OCI-LY3 (cell line): Measurements from ENCODE around the gene EPX.

ENCODE experiments used
- H2AFZ ChIP-seq: fragments of 200-600, 300-600 bp; shearing (Covaris generic); 2 replicates; pipeline ENCODE4 v1.6.0; 2014; ENCODE audit warnings: antibody characterized with exemption, low read depth, low read length
- H3K27ac ChIP-seq: fragments of 200-600, 300-600 bp; sonication (generic); 2 replicates; pipeline ENCODE4 v1.5.1; 2014; ENCODE audit warnings: mild to moderate bottlenecking, low read length, moderate library complexity, mixed read lengths
- H3K27me3 ChIP-seq: fragments of 200-600, 300-600 bp; sonication (generic); 2 replicates; pipeline ENCODE4 v1.6.1; 2014; ENCODE audit warnings: low read depth, low read length, mixed read lengths
- H3K36me3 ChIP-seq: fragments of 200-600, 300-600 bp; sonication (generic); replicated peaks from 2 replicates; pipeline ENCODE3; 2014; ENCODE audit warnings: low read depth, low read length, mixed read lengths
- H3K4me1 ChIP-seq: fragments of 300-600, 200-600 bp; sonication (generic); 2 replicates; pipeline ENCODE4 v1.6.1; 2014; ENCODE audit warnings: low read length, mixed read lengths
- H3K4me2 ChIP-seq: fragments of 200-600, 300-600 bp; sonication (generic); 2 replicates; pipeline ENCODE4 v1.6.1; 2014; ENCODE audit warnings: low read length, mixed read lengths
- H3K4me3 ChIP-seq: fragments of 300-600, 200-600 bp; sonication (generic); 2 replicates; pipeline ENCODE4 v1.5.1; 2014; ENCODE audit warnings: antibody characterized with exemption, mild to moderate bottlenecking, low read length, moderate library complexity
- H3K79me2 ChIP-seq: fragments of 300-600, 200-600 bp; shearing (Covaris generic); 2 replicates; pipeline ENCODE4 v1.6.1; 2014; ENCODE audit warnings: mild to moderate bottlenecking, low read length, mixed read lengths
- H3K9ac ChIP-seq: fragments of 300-600, 200-600 bp; shearing (Covaris generic); 2 replicates; pipeline ENCODE4 v1.6.0; 2014; ENCODE audit warnings: mild to moderate bottlenecking, low read length, moderate library complexity
- H3K9me3 ChIP-seq: fragments of 200-600, 300-600 bp; shearing (Covaris generic); 2 replicates; pipeline ENCODE4 v1.6.1; 2014; ENCODE audit warnings: low read length, mixed read lengths; ENCODE audit not compliant: insufficient read depth
- H4K20me1 ChIP-seq: fragments of 200-600, 300-600 bp; sonication (generic); 2 replicates; pipeline ENCODE4 v1.6.1; 2016; ENCODE audit warnings: low read length, mixed read lengths; ENCODE audit not compliant: insufficient read depth
- CTCF ChIP-seq: fragments of 200-600, 300-600 bp; sonication (generic); IDR thresholded peaks from 2 replicates; pipeline ENCODE4 v1.5.1; 2014; ENCODE audit warnings: antibody characterized with exemption, low read length, low read depth
- EZH2phosphoT487 ChIP-seq: fragments of 200-600 bp; shearing (Covaris generic); IDR thresholded peaks from 2 replicates; pipeline ENCODE4 v1.6.1; 2018; ENCODE audit warnings: antibody characterized with exemption, mixed run types, low read depth

EPX gene

GRCh38 chr17:58184986-58185761, 7.4 kb upstream of the EPX start:
- no peak overlapping the region for H3K9ac ChIP-seq
- no peak overlapping the region for H3K4me3 ChIP-seq
- H3K27ac ChIP-seq = no peak overlapping the region
- H3K4me1 ChIP-seq = no peaks in the 10 kb centered on the region
- H3K79me2 ChIP-seq = no peaks in the 10 kb centered on the region
- no peaks in the 10 kb centered on the region for H3K36me3 ChIP-seq
- no peaks in the 10 kb centered on the region for H4K20me1 ChIP-seq
- TF ChIP-seq EZH2phosphoT487 (no peak), CTCF (no peak)
- peaks cover 4% of the 10 kb centered on the region; the same call in 1 of the 2 replicates for H3K27me3 ChIP-seq
- H3K4me2 ChIP-seq = no peak overlapping the region
- no peak overlapping the region for H2AFZ ChIP-seq
- H3K9me3 ChIP-seq = no peaks in the 10 kb centered on the region

- no peak for TF ChIP-seq EZH2phosphoT487
- TF ChIP-seq CTCF = no peak
- no peaks in the 10 kb centered on the region for H3K79me2 ChIP-seq
These were observed 5.9 kb upstream of the EPX start for GRCh38 chr17:58186591-58186990.

GRCh38 chr17:58187063-58187462, 5.5 kb upstream of the EPX start:
- H3K4me3 ChIP-seq = no peak overlapping the region
- no peaks in the 10 kb centered on the region for H3K9me3 ChIP-seq
- no peaks in the 10 kb centered on the region for H3K36me3 ChIP-seq
- H3K4me2 ChIP-seq = no peak overlapping the region
- no peak overlapping the region for H2AFZ ChIP-seq
- no peak overlapping the region for H3K27ac ChIP-seq
- H3K4me1 ChIP-seq = peaks cover under 1% of the 10 kb centered on the region; the same call in 1 of the 2 replicates
- H4K20me1 ChIP-seq = no peaks in the 10 kb centered on the region
- no peaks in the 10 kb centered on the region for H3K27me3 ChIP-seq
- H3K9ac ChIP-seq = no peak overlapping the region
- TF ChIP-seq CTCF = no peak
- no peak for TF ChIP-seq EZH2phosphoT487
- H3K79me2 ChIP-seq = no peaks in the 10 kb centered on the region

More at GRCh38 chr17:58186591-58186990, 5.9 kb upstream of the EPX start:
- H3K4me1 ChIP-seq = no peaks in the 10 kb centered on the region
- no peaks in the 10 kb centered on the region for H3K9me3 ChIP-seq
- H3K27me3 ChIP-seq = no peaks in the 10 kb centered on the region
- no peak overlapping the region for H3K4me2 ChIP-seq
- H3K36me3 ChIP-seq = no peaks in the 10 kb centered on the region
- no peak overlapping the region for H3K27ac ChIP-seq
- no peak overlapping the region for H3K4me3 ChIP-seq
- no peaks in the 10 kb centered on the region for H4K20me1 ChIP-seq
- H3K9ac ChIP-seq = no peak overlapping the region
- no peak overlapping the region for H2AFZ ChIP-seq

DNA sequence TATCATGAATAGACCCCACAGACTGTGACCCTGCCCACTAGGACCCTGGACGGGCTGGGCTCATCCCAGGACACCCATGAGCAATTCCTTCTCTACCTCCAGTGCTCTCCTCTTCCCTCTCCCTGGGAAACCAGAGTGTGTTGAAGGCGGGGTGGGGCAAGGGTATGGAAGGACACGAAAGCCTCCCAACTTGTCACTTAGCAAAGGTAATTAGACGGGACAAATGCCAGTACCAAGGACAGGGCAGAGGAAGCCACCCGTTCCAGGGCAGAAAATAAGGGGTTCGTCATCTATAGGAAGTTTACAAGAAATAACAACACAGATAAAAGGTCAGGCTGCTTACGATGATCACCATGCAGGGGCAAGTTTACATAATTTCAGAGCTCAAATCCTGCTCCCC, 4.9 kb upstream of the EPX start:
- Histone ChIP-seq H3K4me2 (no peak overlapping the region), H3K27ac (no peak overlapping the region), H4K20me1 (no peaks in the 10 kb centered on the region), H3K9ac (no peak overlapping the region), H3K9me3 (no peaks in the 10 kb centered on the region), H3K79me2 (no peaks in the 10 kb centered on the region), H2AFZ (no peak overlapping the region), H3K4me1 (peaks cover 6% of the 10 kb centered on the region; the same call in 1 of the 2 replicates), H3K4me3 (no peak overlapping the region), H3K36me3 (no peaks in the 10 kb centered on the region), H3K27me3 (no peaks in the 10 kb centered on the region)
- TF ChIP-seq EZH2phosphoT487 (no peak), CTCF (no peak)
